Muscle of arm (tissue), 14 donors: ENCODE measurements around the gene ACSBG1. TPM values are rescaled to one million over a fixed set of nuclear protein-coding genes. Genes with fewer than 3 reads are reported as not detected.

Source experiments
- DNase-seq: peaks from one replicate; pipeline ENCODE4 v3.0.0-alpha.2; 2013
- long read RNA-seq, 11 donors: transcript quantifications; one replicate each; lab custom pipeline, GENCODE V29; 2026
- polyA plus RNA-seq, 12 donors: library from polyadenylated mRNA; unstranded; fragments of 120-200 nt; gene quantifications; one replicate each; pipeline ENCODE4 v1.2.1, GENCODE V29; 2013; ENCODE audit not compliant: insufficient read length in 12 of 12

Gene ACSBG1, protein sequence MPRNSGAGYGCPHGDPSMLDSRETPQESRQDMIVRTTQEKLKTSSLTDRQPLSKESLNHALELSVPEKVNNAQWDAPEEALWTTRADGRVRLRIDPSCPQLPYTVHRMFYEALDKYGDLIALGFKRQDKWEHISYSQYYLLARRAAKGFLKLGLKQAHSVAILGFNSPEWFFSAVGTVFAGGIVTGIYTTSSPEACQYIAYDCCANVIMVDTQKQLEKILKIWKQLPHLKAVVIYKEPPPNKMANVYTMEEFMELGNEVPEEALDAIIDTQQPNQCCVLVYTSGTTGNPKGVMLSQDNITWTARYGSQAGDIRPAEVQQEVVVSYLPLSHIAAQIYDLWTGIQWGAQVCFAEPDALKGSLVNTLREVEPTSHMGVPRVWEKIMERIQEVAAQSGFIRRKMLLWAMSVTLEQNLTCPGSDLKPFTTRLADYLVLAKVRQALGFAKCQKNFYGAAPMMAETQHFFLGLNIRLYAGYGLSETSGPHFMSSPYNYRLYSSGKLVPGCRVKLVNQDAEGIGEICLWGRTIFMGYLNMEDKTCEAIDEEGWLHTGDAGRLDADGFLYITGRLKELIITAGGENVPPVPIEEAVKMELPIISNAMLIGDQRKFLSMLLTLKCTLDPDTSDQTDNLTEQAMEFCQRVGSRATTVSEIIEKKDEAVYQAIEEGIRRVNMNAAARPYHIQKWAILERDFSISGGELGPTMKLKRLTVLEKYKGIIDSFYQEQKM
- under 1 TPM in 10 of 12 donors, not detected in 2; 0.15 to 0.64 (median 0.35) TPM for polyA plus RNA-seq
- long read RNA-seq, donor 1, result 0 reads
- long read RNA-seq, donor 2, partial matches to known transcripts, result 31 of 31 reads
- long read RNA-seq, donor 2, other reads (novel, unspliced or antisense), result 0 of 31 reads
- long read RNA-seq, donor 3, result 0 reads
- long read RNA-seq, donor 4, result 0 reads
- long read RNA-seq, donor 5, result 0 reads
- long read RNA-seq, donor 6, result 0 reads
- long read RNA-seq, donor 7, result 0 reads
- long read RNA-seq, donor 8, result 0 reads
- long read RNA-seq, donor 9, result 0 reads
- long read RNA-seq, donor 10, partial matches to known transcripts, result 0 of 5 reads
- long read RNA-seq, donor 10, other reads (novel, unspliced or antisense), result 5 of 5 reads
- long read RNA-seq, donor 11, partial matches to known transcripts, result 0 of 8 reads
- long read RNA-seq, donor 11, other reads (novel, unspliced or antisense), result 8 of 8 reads

DNA sequence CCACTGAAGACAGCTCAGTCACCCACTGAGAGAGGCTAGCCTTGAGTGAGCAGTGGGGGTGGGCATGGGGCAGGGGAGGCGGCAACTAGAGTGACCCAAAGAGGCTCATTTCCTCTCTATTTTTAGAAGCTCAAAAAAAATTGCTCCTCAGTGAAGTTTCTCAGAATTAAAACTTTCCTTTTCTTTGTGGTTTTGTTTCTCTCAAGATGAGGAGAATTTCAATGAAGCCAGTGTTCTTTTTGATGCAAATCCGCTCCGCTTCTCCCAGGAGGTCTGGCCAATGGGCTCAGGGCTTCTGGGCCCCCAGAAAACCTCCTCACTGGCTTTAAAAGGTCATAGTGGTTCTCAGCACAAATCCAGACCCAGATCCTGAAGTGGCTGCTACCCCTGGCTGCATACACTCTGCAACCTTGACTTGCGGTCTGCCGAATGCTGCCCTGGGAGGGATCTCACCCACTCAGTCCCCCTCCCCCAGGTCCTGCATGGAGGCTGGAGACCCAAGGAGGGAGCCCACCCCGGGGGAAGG lies at the start of gene ACSBG1:
ACSBG1 (minus strand) TSS at position 51 of the 526 bp plus-strand sequence. CDS start 64 bp downstream, outside the sequence.
- DNase-seq, result no peak

DNA sequence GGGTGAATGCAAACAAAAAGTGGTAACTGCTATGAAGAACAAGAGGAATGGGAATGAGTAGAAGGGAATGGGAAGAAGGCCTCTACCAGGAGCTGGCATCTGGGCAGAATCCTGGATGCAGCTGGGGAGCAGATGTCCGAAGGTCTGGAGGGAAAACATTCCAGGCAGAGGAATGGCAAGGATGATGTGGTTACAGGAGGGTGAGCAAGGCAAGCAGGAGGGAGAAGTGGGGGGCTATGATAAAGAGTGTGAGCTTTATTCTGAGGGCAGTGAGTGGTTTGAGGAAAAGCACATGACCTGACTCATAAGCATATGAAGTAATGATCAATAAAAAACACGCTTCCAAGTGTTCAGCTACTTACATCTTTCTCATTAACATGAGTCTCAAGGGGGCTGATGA lies 48.0 kb upstream of the ACSBG1 start:
- DNase-seq, result no peak

- DNase-seq, result no peak
These were observed 46.1 kb upstream of the ACSBG1 start for GRCh38 chr15:78280319-78281072.

DNA sequence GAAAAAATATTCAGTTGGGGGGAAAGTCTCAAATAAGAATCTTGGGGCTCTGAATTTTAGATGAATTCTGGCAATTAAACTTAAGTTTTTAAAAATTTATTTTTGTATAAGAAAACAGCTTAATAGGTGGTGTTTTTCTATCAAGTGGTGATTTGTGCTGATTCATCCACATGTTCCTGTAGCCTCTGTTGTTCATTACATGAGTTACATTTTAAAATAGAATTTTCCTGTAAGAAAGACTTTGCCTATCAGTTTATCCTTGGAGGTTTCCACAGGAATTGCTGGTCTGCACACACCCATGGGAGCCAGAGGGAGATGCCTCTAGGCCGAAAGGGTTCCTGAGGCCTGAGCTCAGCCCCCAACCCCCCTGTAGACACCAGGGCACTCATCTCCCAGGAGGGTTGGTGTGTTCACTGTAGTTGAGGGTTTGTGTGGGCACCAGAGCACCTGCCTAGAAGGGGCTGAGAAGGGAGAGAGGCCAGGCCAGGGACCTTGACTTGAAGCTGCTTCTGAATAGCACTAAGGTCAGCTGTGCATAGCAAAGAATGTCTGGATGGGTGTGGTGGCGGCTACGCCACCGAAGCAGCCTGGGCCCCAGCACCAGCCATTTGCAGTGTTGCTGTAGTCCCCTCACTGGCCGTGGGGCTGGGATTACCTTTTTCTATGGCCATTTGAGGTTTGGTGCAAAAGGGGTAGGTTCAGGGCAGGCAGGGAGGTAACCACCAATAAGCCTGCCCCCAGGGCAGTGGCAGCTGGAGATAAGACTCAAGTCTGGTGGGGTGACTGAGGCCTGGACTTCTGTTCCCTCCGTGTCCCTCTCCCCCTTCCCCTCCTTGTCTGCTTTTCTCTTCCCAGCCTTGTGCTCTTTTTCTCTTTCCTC lies 41.9 kb upstream of the ACSBG1 start:
- DNase-seq, result no peak

GRCh38 chr15:78274994-78275393 lies 40.6 kb upstream of the ACSBG1 start:
- DNase-seq, result no peak

- no peak for DNase-seq
These were observed 38.4 kb upstream of the ACSBG1 start for GRCh38 chr15:78272776-78273175.

GRCh38 chr15:78272316-78272715 lies 38.0 kb upstream of the ACSBG1 start:
- no peak for DNase-seq

GRCh38 chr15:78266806-78267205 lies 32.4 kb upstream of the ACSBG1 start:
- DNase-seq, result no peak

GRCh38 chr15:78266229-78266628 lies 31.9 kb upstream of the ACSBG1 start:
- DNase-seq, result no peak

DNA sequence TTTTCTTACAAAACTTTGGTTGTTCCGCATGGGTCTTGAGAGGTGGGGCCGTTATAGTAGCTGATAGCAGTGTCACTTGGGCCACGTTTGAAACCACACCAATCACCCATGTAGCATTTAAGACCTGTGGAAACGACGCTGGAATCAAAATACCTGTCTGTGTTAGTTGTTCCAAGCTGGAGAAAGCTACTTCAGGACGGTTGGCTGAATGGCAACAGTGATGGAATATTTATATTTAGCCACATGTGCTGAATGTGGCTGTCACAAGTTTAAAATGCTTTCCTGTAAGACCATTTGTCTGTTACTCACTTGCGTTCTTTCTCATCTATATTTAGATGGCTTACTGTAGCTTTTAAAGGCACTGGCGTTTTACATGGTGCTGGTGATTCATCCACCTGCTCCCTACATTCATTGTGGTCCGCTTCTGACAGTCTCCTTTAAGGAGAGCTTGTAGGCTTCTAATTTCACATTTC lies 31.4 kb upstream of the ACSBG1 start:
- DNase-seq, result peak; percentile 31

DNA sequence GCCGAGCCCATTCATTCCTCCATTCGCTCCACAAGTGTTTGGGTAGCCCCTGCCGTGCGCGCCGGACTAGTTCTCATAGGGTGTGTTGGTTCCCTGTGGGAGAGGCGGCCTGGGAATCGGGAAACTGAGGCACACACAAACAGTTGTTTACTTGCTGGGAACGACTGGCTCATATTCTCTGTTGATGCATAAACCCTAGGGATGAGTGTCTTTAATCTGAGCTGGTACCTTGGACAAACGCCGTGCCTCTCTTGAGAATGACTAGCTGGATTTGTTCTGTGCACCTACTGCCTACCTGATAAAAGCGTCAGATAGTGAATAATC lies 30.7 kb upstream of the ACSBG1 start:
- no peak for DNase-seq

DNA sequence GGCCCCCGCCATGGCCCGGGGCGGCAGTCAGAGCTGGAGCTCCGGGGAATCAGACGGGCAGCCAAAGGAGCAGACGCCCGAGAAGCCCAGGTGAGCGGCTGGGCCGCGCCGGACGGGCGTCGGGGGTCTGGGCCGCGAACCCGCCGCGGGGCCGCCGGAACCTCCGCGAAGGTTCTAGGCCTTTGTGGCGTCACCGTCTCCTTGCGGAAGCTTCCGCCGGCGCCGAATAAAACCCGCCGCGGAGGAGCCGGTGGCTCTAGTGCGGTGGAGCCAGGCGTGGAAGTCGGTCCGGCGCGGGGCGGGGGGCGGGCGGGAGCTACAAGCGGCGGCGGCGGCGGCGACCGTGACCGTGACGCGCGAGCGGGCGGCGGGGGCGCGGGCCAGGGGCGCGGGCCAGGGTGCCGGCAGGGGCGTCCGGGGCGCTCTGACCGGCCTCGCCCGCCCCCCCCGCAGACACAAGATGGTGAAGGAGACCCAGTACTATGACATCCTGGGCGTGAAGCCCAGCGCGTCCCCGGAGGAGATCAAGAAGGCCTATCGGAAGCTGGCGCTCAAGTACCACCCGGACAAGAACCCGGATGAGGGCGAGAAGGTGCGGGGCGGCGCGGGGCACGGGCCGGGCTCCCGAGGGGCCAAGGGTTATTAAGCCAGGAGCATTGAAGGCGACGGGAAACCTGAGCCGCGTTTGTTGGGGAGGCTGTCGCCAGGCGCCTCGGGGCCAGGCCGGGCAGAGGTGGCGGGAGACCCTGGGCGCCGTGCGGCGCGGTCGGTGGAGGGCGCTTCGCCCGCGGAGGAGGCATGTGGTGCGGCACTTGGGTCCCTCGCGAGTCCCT lies 30.2 kb upstream of the ACSBG1 start, which contains the start of gene DNAJA4:
DNAJA4 (plus strand) TSS at position 259 of the 833 bp plus-strand sequence; CDS start at position 461, 202 bp downstream.
- peak; percentile 56 for DNase-seq

DNA sequence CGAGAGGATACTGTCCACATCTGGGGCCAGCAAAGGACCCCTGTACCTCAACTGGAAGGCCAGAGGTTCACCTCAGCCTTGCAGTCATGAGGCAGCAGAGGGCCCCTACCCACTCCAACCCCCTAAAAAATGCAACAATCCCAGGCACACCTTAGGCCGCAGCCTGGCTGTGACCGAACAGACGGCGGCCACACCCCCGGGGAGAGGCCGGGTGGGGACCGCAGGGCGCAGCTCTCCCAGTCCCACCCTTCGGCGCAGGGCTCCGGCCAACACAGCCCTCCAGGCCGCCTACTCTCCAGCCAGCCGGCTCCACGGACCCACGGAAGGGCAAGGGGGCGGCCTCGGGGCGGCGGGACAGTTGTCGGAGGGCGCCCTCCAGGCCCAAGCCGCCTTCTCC lies 29.5 kb upstream of the ACSBG1 start:
- no peak for DNase-seq

DNA sequence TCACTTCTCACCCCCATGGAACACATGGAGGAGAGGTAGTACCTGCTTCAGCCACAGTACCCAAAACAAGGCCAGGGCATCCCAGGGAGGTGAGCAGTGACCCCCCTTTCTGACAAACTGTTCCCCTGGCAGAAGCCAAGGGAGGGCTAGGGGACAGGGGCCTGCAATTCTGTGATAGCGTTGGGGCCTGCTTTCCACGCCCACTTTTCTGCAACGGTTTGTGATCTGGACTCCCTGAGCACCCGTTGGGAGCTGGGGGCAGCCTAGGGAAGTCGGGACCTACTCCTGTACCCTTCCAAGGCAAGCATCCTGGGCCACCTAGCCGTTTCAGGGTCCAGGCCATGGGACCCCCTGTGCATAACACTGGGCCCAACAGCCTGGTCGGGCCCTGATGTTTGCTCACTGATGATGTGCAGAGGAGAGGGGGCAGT lies 29.0 kb upstream of the ACSBG1 start:
- DNase-seq, result no peak

DNA sequence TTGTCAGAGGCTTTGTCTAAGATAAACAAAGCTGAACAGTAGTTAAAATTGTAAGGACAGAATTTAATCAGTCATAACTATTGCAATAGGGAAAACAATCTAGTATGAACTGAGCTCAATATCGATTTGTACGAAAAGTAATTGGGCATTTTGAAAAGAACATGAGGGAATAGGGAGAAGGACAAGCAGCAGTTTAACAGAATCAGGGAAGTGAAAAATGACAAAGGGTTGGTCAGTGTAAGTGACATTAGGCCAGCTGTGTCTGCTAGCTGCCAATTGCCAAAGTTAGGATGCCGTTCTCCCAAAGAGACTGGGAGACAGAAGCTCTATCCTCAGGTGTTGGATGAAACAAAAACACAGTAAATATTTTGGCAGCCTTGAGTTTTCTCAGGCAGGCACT lies 26.7 kb upstream of the ACSBG1 start:
- no peak for DNase-seq

GRCh38 chr15:78260489-78260888 lies 26.1 kb upstream of the ACSBG1 start:
- no peak for DNase-seq

DNA sequence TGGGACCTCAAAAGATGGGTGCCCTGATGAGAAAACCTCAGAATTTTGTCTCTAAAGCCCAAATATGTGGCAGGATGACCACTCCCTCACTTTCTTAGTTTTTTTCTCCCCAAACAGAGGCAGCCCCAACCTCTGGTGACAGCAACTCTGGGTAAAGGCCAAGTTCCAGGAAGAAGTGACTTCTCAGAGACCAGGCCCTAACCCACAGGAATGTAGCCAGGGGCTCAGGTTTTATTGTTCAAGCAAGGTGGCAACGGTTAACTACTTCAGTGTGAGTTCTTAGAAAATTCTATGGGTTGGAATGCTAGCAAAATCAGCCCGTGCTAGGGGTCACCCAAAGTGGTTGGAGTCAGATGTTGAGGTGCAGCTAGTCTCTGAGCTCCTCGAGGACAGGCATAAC lies 24.9 kb upstream of the ACSBG1 start:
- no peak for DNase-seq

DNA sequence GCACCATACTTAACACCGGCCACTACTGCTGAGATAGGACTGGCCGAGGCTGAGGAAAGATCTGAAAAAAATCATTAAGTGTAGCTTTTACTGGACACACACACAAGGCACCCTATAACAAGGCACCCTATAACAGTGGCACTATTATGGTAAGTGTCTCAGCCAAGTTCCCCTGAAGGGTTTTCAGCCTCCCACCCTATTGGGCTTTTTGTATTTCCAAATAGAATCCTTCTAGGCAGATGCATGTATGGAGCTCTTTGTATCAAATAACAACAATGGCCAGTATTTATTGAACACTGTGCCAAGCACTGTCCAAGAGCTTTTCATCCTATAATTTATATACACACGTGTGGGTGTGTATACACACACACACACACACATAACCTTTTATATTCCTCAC lies 23.3 kb upstream of the ACSBG1 start:
- no peak for DNase-seq

DNA sequence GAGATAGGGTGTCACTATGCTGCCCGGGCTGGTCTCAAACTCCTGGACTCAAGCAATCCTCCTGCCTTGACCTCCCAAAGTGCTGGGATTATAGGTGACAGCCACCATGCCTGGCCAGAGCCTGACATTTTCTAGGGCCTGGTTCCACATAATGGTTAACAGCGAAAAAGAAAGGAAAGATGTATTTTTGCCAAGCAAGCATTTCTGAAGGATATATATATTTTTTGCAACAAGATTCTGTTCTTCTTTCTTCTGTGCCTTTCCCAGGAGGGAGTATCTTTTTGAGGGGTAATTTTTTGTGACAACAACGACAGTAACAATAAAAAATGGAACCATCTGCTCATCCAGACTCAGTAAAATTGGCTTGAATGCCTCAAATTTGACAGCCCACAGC lies 21.7 kb upstream of the ACSBG1 start:
- DNase-seq, result no peak
